22Rv1 (cell line): Measurements from ENCODE around the gene DMAC2.

Experiments used
- H3K27ac ChIP-seq: fragments of 450-650 bp; 2 replicates; pipeline ENCODE4 v1.5.1; 2017
- ZFX ChIP-seq: fragments of 450-650 bp; IDR thresholded peaks from 2 replicates; pipeline ENCODE4 v1.6.1; 2017; ENCODE audit warnings: antibody characterized with exemption, borderline replicate concordance
- TF ChIP-seq, protein P1 (sequence below): fragments of 450-650 bp; IDR thresholded peaks from 2 replicates; pipeline ENCODE4 v1.5.1; 2017; ENCODE audit warnings: mild to moderate bottlenecking

DMAC2 gene

DNA sequence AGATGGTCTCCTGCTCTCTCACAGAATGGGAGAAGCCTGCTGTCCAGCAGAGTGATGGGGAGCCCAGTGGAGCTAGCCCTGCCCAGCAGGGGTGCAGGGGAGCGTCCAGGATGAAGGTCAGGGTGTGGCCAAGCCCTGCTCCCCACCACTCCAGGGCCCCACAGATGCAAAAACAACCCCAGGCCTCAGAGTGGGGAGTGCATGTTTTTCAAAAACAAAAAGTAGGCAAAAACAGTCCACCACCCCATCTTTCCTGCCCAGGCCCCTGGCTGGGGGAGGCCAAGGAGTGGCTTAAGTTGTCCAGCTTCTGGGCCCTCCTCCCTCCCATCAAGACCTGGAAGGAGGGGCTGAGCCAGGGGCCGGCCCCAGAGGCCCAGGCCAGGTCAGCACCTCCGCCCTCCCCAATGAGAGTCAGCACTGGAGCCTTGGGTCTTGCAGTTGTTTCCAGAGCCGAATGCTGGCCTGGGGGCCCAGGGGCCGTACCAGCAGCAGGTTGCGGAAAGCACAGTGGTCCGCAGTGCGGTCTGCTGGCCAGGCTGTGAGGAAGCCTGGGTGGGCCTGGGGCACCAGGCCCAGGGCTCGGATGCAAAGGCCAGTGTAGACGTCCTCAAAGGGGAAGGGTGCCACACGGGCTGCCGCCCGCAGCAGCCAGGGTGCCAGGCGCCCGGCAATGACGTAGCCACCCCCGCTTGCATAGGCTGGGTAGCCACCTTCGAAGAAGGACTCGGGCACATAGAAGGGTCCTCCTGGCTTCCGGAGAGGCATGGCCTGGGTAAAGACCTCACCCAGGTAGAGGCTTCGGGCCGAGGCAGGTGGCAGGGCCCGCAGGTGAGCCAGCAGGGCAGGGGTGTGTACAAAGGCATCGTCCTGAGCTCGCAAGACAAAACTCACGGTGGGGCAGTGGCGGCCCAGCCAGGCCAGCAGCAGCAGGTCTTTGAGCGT is 14.3 kb downstream of the DMAC2 start:
- no peak overlapping the region for H3K27ac ChIP-seq
- TF ChIP-seq ZFX: no peak
- TF ChIP-seq, protein P1, sequence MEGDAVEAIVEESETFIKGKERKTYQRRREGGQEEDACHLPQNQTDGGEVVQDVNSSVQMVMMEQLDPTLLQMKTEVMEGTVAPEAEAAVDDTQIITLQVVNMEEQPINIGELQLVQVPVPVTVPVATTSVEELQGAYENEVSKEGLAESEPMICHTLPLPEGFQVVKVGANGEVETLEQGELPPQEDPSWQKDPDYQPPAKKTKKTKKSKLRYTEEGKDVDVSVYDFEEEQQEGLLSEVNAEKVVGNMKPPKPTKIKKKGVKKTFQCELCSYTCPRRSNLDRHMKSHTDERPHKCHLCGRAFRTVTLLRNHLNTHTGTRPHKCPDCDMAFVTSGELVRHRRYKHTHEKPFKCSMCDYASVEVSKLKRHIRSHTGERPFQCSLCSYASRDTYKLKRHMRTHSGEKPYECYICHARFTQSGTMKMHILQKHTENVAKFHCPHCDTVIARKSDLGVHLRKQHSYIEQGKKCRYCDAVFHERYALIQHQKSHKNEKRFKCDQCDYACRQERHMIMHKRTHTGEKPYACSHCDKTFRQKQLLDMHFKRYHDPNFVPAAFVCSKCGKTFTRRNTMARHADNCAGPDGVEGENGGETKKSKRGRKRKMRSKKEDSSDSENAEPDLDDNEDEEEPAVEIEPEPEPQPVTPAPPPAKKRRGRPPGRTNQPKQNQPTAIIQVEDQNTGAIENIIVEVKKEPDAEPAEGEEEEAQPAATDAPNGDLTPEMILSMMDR: no peak

GRCh38 chr19:41424335-41425173 is 15.2 kb downstream of the DMAC2 start:
- no peak overlapping the region for H3K27ac ChIP-seq
- TF ChIP-seq ZFX: no peak
- TF ChIP-seq, protein P1: no peak

DNA sequence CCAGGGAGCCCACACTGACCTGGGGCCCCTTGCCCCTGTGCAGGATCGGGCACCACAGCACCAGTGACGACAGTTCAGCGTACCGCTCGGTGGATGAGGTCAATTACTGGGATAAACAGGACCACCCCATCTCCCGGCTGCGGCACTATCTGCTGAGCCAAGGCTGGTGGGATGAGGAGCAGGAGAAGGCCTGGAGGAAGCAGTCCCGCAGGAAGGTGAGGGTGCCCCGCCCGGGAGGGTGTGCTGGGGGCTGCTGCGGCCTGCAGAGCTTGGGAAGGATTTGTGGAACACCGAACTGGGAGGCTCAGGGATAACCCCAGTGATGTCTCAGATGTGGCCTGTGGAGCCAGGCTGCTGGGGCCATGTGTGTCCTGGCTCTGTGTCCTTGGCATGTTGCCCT is 16.8 kb downstream of the DMAC2 start:
- TF ChIP-seq, protein P1: no peak
- TF ChIP-seq ZFX: no peak
- no peak overlapping the region for H3K27ac ChIP-seq

- H3K27ac ChIP-seq: no peak overlapping the region
- TF ChIP-seq, protein P1: no peak
- TF ChIP-seq ZFX: no peak
Measured at GRCh38 chr19:41422456-41422855, 17.3 kb downstream of the DMAC2 start.

- no peak overlapping the region for H3K27ac ChIP-seq
- TF ChIP-seq ZFX: no peak
- TF ChIP-seq, protein P1: no peak
Measured at GRCh38 chr19:41421973-41422372, 17.7 kb downstream of the DMAC2 start.

DNA sequence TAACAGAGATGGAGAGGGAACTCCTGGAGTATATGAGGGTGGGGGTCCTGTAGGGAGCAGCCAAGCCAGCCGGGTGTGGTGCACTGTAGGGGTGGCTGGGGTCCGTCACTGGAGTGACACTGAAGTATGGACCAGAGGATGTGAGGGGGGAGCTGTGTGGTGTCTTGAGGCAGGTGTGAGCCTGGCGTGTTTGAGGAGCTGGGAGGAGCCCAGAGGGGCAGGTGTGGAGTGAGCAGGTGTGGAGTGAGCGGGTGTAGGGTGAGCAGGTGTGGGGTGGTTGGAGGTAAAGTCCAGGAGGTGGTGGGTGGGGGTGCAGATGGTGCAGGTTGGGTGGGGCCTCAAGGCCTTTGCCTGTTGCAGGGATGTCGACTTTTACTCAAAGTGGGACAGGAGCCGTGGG is 18.4 kb downstream of the DMAC2 start:
- no peak for TF ChIP-seq ZFX
- TF ChIP-seq, protein P1: no peak
- H3K27ac ChIP-seq: no peak overlapping the region
